Caco-2 (cell line): ENCODE measurements around the gene ZNF467. TPM values are rescaled to one million over a fixed set of nuclear protein-coding genes. Genes with fewer than 3 reads are reported as not detected.

ENCODE experiments used
- BruUV-seq: library from RNA; stranded (reverse); fragments of 400-500 nt; replicated peaks from 2 replicates; lab custom pipeline; 2021; lab: Mats Ljungman, UMichigan
- CTCF ChIA-PET: fragments of 300-600 bp; sonication (Branson Sonifier 250); formaldehyde crosslinking; loops from one replicate; lab custom pipeline; 2022; ENCODE audit warnings: antibody characterized with exemption; lab: Charles Lee
- POLR2A ChIA-PET: fragments of 300-600 bp; sonication (Branson Sonifier 250); formaldehyde crosslinking; loops from one replicate; lab custom pipeline; 2022; ENCODE audit warnings: antibody characterized with exemption; lab: Charles Lee
- DNase-seq, 2 experiments: peaks; one replicate each; pipeline versions ENCODE4 v3.0.0 to v3.0.0-alpha.2; 2020 to 2022
- H3K27me3 ChIP-seq: replicated peaks from 2 replicates; pipeline ENCODE4 v1.6.0; 2011; ENCODE audit warnings: low read length; ENCODE audit not compliant: control insufficient read depth, insufficient read depth
- H3K36me3 ChIP-seq: 2 replicates; pipeline ENCODE4 v1.5.1; 2011; ENCODE audit warnings: low read length; ENCODE audit not compliant: control insufficient read depth, insufficient read depth
- H3K4me1 ChIP-seq: fragments of 250-450 bp; sonication (Bioruptor Pico); 2 replicates; pipeline ENCODE4 v1.5.1; 2020; ENCODE audit warnings: mild to moderate bottlenecking
- H3K4me3 ChIP-seq: 2 replicates; pipeline ENCODE4 v1.5.1; 2011; ENCODE audit warnings: low read depth, mild to moderate bottlenecking, control low read depth, low read length
- H3K9me3 ChIP-seq: fragments of 250-450 bp; sonication (Bioruptor Pico); 2 replicates; pipeline ENCODE4 v1.5.1; 2020; ENCODE audit warnings: mild to moderate bottlenecking, moderate library complexity
- H3K27ac Mint-ChIP-seq: one replicate; pipeline ENCODE4 v1.8.0; 2022; ENCODE audit warnings: mixed read lengths; ENCODE audit not compliant: unreplicated experiment
- H3K27me3 Mint-ChIP-seq: one replicate; pipeline ENCODE4 v1.8.0; 2022; ENCODE audit warnings: mixed read lengths; ENCODE audit not compliant: insufficient read depth, unreplicated experiment
- H3K36me3 Mint-ChIP-seq: one replicate; pipeline ENCODE4 v1.8.0; 2022; ENCODE audit warnings: mild to moderate bottlenecking, mixed read lengths; ENCODE audit not compliant: insufficient read depth, unreplicated experiment
- H3K4me1 Mint-ChIP-seq: one replicate; pipeline ENCODE4 v1.8.0; 2022; ENCODE audit warnings: low read depth, mixed read lengths; ENCODE audit not compliant: unreplicated experiment
- H3K4me3 Mint-ChIP-seq: one replicate; pipeline ENCODE4 v1.8.0; 2022; ENCODE audit warnings: mild to moderate bottlenecking, moderate library complexity, mixed read lengths; ENCODE audit not compliant: unreplicated experiment
- H3K9me3 Mint-ChIP-seq: one replicate; pipeline ENCODE4 v1.8.0; 2022; ENCODE audit warnings: mixed read lengths; ENCODE audit not compliant: unreplicated experiment
- intact Hi-C: fragments of 100-400 bp; cut with micrococcal nuclease; formaldehyde crosslinking; loops from one replicate; pipeline ENCODE4 v1.10.0; 2022; ENCODE audit not compliant: unreplicated experiment
- total RNA-seq: library from RNA; stranded (reverse); gene quantifications from 2 replicates; pipeline ENCODE4 v1.2.3, GENCODE V29; 2022
- TF ChIP-seq, protein P1 (sequence below), 2 experiments: fragments of 200-600 bp in 1 of 2; IDR thresholded peaks; 1 replicate in 1 of 2; 2 replicates in 1 of 2; pipeline versions ENCODE4 v1.5.1 to v1.8.0; 2011 to 2022; ENCODE audit warnings: antibody characterized with exemption in 1 of 2, control low read depth in 1 of 2, inconsistent platforms in 1 of 2, low read depth in 1 of 2, low read length in 1 of 2, mild to moderate bottlenecking in 1 of 2, moderate library complexity in 1 of 2; ENCODE audit not compliant: insufficient read depth in 1 of 2, severe bottlenecking in 1 of 2, unreplicated experiment in 1 of 2

Gene ZNF467
- total RNA-seq, 1 experiment from 2014 or later: 1.7 TPM

DNA sequence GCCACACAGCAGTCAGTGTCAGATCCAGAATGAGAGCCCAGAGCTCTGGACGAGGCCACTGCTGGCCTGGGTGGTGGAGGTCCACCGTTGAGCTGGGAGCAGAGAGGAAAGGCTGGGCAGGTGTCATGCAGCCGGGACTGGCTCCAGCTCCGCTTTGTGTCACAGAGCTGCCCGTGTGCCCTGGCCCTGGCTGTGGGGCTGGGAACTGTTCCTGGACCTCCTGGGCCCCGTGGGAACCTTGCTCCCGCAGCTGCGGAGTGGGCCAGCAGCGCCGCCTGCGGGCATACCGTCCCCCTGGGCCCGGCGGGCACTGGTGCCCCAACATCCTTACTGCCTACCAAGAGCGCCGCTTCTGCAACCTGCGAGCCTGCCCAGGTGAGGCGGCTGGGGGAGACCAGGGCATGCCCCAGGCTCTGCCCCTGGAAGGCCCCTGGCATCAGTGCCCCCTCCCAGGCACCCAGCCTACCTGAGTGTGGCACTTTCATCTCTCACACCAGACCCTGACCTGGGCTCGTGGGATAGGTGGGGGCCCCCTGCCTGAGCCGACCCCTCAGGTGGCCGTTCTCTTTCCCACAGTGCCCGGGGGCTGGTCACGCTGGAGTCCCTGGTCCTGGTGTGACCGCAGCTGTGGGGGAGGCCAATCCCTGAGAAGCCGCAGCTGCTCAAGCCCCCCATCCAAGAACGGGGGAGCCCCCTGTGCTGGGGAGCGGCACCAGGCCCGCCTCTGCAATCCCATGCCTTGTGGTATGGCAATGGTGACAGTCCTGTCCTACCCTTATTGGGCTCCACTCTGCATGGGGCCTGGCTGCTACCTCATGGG, 46.0 kb upstream of the ZNF467 start:
- no TSS peak for BruUV-seq
- no peak overlapping the region for H3K4me3 Mint-ChIP-seq
- ChIA-PET CTCF (no interaction called here), POLR2A (no interaction called here)
- no peak overlapping the region for H3K4me3 ChIP-seq
- no peaks in the 10 kb centered on the region for H3K27me3 Mint-ChIP-seq
- H3K27ac Mint-ChIP-seq: no peak overlapping the region
- intact Hi-C loops: no loop called here
- H3K9me3 ChIP-seq: no peaks in the 10 kb centered on the region
- no peak for DNase-seq
- no peaks in the 10 kb centered on the region for H3K36me3 ChIP-seq
- H3K27me3 ChIP-seq: no peaks in the 10 kb centered on the region
- peaks cover 9% of the 10 kb centered on the region for H3K4me1 Mint-ChIP-seq
- H3K4me1 ChIP-seq: peaks cover 16% of the 10 kb centered on the region
- H3K9me3 Mint-ChIP-seq: no peaks in the 10 kb centered on the region
- H3K36me3 Mint-ChIP-seq: no peaks in the 10 kb centered on the region
- TF ChIP-seq, protein P1, sequence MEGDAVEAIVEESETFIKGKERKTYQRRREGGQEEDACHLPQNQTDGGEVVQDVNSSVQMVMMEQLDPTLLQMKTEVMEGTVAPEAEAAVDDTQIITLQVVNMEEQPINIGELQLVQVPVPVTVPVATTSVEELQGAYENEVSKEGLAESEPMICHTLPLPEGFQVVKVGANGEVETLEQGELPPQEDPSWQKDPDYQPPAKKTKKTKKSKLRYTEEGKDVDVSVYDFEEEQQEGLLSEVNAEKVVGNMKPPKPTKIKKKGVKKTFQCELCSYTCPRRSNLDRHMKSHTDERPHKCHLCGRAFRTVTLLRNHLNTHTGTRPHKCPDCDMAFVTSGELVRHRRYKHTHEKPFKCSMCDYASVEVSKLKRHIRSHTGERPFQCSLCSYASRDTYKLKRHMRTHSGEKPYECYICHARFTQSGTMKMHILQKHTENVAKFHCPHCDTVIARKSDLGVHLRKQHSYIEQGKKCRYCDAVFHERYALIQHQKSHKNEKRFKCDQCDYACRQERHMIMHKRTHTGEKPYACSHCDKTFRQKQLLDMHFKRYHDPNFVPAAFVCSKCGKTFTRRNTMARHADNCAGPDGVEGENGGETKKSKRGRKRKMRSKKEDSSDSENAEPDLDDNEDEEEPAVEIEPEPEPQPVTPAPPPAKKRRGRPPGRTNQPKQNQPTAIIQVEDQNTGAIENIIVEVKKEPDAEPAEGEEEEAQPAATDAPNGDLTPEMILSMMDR (IDR thresholded peaks at IDR 0.05; ENCODE audit: insufficient read depth in 1 of 2, low read depth in 1 of 2, low read length in 1 of 2, severe bottlenecking in 1 of 2, unreplicated experiment in 1 of 2): no peak

DNA sequence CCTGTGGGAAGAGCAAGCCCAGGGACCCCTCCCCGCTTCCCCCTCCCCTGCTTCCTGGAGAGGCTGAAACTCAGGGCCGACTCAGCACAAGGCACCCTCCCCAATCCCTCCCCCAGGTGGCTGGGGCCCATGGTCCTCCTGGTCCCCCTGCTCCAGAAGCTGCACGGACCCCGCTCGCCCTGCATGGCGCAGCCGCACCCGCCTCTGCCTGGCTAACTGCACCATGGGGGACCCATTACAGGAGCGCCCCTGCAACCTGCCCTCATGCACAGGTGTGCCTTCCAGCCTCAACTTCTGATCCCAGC, 45.1 kb upstream of the ZNF467 start:
- BruUV-seq: no TSS peak
- no peaks in the 10 kb centered on the region for H3K9me3 Mint-ChIP-seq
- no peaks in the 10 kb centered on the region for H3K36me3 Mint-ChIP-seq
- H3K27ac Mint-ChIP-seq: no peak overlapping the region
- Histone ChIP-seq H3K4me1 (peaks cover 16% of the 10 kb centered on the region), H3K4me3 (no peak overlapping the region), H3K9me3 (no peaks in the 10 kb centered on the region), H3K27me3 (no peaks in the 10 kb centered on the region), H3K36me3 (no peaks in the 10 kb centered on the region)
- CTCF ChIA-PET: no interaction called here
- intact Hi-C loops: no loop called here
- H3K27me3 Mint-ChIP-seq: no peaks in the 10 kb centered on the region
- H3K4me1 Mint-ChIP-seq: peaks cover 9% of the 10 kb centered on the region
- no peak overlapping the region for H3K4me3 Mint-ChIP-seq
- TF ChIP-seq, protein P1 (IDR thresholded peaks at IDR 0.05; ENCODE audit: insufficient read depth in 1 of 2, low read depth in 1 of 2, low read length in 1 of 2, severe bottlenecking in 1 of 2, unreplicated experiment in 1 of 2): no peak
- DNase-seq: no peak
- POLR2A ChIA-PET: no interaction called here

DNA sequence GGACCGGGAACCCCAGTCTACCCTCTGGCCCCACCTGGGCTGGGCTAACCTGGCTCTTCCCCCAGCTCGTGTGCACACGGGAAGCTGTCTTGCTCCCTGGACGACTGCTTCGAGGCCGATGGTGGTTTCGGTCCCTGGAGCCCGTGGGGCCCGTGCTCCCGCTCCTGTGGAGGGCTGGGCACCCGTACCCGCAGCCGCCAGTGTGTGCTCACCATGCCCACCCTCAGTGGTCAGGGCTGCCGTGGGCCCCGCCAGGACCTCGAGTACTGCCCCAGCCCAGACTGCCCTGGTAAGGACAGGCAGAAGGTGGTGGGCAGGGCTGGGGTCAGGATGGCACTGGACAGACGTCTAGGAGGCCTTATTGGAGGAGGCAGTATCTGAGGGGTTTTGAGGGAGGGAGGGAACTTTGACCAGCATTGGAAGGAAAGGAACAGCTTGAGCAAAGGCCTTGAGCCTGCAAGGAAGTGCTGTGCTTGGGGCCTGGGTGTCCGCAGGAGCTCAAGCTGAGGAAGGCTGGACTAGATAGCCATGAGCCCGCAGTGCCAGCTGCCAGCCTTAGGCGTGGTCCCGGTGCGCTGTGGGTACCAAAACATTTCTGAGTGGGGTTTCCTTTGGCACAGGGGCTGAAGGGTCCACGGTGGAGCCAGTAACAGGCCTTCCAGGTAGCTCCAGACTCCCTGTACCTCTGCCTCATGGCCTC, 44.6 kb upstream of the ZNF467 start:
- Histone ChIP-seq H3K4me1 (peaks cover 16% of the 10 kb centered on the region), H3K36me3 (no peaks in the 10 kb centered on the region), H3K9me3 (no peaks in the 10 kb centered on the region), H3K27me3 (no peaks in the 10 kb centered on the region), H3K4me3 (no peak overlapping the region)
- Mint-ChIP-seq H3K4me1 (peaks cover 9% of the 10 kb centered on the region), H3K27me3 (no peaks in the 10 kb centered on the region), H3K9me3 (no peaks in the 10 kb centered on the region), H3K27ac (no peak overlapping the region), H3K36me3 (no peaks in the 10 kb centered on the region), H3K4me3 (no peak overlapping the region)
- TF ChIP-seq, protein P1 (IDR thresholded peaks at IDR 0.05; ENCODE audit: insufficient read depth in 1 of 2, low read depth in 1 of 2, low read length in 1 of 2, severe bottlenecking in 1 of 2, unreplicated experiment in 1 of 2): no peak
- ChIA-PET CTCF (no interaction called here), POLR2A (no interaction called here)
- BruUV-seq: no TSS peak
- intact Hi-C loops: no loop called here
- DNase-seq: no peak
